GM12875 (cell line): ENCODE results near the gene ATP8A2.

Experiments used
- H3K4me3 ChIP-seq: one replicate; pipeline ENCODE4 v1.5.1; 2011; ENCODE audit warnings: low read depth, low read length, control low read depth
- TF ChIP-seq, protein P1 (sequence below): IDR thresholded peaks from 2 replicates; pipeline ENCODE4 v1.5.1; 2011; ENCODE audit warnings: low read depth, mild to moderate bottlenecking, control low read depth, inconsistent platforms, low read length, moderate library complexity, borderline replicate concordance; ENCODE audit not compliant: insufficient read depth

Gene ATP8A2

DNA sequence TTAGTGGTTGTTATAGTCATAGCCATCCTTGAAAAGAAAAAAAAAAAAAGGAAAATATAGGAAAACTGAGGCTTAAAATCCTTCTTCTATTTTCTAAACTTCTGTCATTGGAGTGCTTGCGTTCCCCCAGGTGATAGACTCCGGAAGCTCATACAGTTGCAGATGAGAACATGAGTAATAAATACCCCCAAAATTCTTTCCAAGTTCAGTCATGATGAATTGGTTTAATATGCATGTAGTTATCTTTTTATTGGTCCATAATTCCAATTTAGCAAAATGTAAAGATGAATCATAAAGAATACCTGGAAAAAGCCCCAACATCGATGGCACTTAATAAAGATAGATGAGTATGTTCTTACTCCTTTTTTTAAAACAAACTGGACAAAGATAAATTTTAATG lies 487.8 kb downstream of the ATP8A2 start:
- TF ChIP-seq, protein P1, sequence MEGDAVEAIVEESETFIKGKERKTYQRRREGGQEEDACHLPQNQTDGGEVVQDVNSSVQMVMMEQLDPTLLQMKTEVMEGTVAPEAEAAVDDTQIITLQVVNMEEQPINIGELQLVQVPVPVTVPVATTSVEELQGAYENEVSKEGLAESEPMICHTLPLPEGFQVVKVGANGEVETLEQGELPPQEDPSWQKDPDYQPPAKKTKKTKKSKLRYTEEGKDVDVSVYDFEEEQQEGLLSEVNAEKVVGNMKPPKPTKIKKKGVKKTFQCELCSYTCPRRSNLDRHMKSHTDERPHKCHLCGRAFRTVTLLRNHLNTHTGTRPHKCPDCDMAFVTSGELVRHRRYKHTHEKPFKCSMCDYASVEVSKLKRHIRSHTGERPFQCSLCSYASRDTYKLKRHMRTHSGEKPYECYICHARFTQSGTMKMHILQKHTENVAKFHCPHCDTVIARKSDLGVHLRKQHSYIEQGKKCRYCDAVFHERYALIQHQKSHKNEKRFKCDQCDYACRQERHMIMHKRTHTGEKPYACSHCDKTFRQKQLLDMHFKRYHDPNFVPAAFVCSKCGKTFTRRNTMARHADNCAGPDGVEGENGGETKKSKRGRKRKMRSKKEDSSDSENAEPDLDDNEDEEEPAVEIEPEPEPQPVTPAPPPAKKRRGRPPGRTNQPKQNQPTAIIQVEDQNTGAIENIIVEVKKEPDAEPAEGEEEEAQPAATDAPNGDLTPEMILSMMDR, result no peak

DNA sequence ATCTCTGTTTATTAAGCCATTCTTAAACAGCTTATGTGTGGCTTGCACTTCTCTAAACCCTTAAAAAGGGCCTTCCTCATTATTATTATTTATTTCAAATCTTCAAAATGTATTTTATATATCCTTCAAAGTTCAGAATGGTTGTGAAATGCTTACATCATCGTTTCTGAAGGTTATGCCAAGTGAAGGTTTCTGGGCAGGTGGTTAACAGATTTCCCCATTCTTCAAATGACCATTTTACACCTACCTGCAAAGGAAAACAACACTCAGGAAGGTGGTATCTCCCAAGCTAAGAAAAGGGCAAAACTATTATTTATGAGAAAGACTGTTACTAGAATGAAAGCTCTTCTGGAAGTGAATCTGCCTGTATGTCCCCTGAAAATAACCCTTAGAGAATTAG lies 488.5 kb downstream of the ATP8A2 start:
- no peak overlapping the region for H3K4me3 ChIP-seq
- TF ChIP-seq, protein P1, result no peak

More for the DNA sequence above, 487.8 kb downstream of the ATP8A2 start:
- no peak overlapping the region for H3K4me3 ChIP-seq

DNA sequence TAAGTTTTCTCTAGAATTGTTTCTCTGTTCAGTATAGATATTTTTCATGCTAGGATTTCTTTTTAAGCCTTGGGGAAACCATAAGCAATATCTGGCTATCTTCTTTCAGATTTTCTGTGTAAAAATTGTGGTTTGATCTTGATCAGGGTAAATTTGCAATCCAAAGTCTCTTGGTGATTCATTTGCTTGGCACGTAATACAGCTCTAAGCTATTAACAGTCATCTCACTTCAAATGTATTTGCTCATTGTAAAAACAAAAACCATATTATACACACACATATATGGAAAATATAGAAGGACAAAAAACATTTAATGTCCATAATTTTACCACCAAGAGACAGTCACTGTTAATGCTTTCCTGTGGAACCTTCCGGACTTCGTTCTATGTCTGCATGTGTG lies 489.1 kb downstream of the ATP8A2 start:
- TF ChIP-seq, protein P1, result no peak
- H3K4me3 ChIP-seq, result no peak overlapping the region

DNA sequence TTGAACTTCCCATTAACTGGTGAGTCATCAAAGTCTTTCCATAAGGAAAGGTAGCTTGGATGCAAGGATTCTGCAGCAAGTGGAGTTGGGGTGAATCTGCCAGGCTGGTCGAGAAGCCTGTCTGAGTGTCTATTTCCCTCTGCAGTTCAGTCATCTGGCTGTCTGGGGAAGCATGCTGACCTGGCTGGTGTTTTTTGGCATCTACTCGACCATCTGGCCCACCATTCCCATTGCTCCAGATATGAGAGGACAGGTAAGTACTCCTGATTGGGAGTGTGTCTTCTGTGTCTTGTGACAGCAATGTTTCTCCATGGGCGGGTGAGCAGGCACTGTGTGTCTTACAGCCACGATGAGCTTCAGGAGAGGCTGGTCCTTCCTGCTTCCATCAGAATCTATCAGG lies 490.4 kb downstream of the ATP8A2 start:
- TF ChIP-seq, protein P1, result no peak

DNA sequence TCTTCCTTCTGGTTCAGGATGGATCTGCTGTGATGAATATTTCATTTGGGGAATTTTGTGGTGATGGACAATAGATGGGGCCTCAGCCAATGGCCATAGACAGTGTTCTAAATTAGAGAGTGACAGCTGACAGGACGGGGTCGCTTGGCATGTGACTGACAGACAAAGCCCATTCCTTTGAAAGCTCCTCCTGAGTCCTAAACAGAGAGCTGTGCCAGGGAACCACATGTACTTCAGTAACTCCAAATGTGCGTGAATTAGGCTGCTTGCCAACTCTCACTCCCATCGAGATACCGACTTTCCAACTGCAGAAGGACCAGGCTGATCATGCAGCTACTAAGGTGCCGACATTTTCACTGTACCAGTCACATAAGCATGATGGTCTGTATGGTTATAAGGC lies 492.3 kb downstream of the ATP8A2 start:
- no peak overlapping the region for H3K4me3 ChIP-seq
- TF ChIP-seq, protein P1, result no peak

More for the DNA sequence above, 490.4 kb downstream of the ATP8A2 start:
- no peak overlapping the region for H3K4me3 ChIP-seq

DNA sequence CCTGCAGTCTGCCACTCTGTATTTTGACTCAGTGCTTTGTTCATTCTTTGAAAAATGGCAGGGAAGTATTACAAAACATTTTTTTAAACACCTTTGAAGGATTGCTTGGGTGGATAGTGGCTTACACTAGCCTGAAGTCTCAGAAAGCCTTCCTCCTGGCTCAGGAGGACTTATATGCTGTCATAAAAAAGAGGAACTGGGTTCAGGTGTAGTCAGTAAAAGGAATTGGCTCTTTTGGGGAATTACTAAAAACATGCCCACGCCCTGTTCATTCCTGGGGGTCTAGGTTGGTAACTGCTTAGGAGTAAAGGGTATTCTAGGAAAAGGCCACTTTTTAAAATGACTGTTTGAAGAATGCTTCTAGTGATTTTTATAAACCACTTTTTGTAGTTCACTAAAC lies 493.2 kb downstream of the ATP8A2 start:
- TF ChIP-seq, protein P1, result no peak

DNA sequence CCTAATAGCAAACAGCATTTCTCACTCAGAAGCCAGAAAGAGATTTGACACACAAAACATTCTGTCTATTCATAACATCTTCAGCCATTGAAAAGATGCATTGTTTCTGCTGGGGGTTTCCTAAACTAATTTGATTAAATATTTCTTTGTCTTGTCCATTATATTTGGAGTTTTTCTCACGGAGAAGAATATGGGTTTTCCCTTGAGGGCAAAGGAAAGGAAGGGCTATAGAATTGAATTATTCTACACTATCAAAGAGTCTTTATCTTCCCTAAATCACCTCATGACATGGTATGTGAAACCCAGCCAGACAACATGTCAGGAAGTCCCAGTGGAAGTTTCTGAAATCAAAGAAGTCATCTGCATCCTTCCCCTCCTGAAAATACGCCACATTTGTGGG lies 493.6 kb downstream of the ATP8A2 start:
- no peak overlapping the region for H3K4me3 ChIP-seq
- TF ChIP-seq, protein P1, result no peak

More for the DNA sequence above, 493.2 kb downstream of the ATP8A2 start:
- H3K4me3 ChIP-seq, result no peak overlapping the region
